ENCODE measurements around the gene SLC44A5. TPM values are rescaled to one million over a fixed set of nuclear protein-coding genes. Genes with fewer than 3 reads are reported as not detected.
"Not testable (repeated sequence)": the region's sequence is repeated elsewhere in the genome, so short reads cannot be mapped to it uniquely, and the experiment has no call there.

The SLC44A5 gene
- total RNA-seq, 1 donor = under 0.01 TPM

DNA sequence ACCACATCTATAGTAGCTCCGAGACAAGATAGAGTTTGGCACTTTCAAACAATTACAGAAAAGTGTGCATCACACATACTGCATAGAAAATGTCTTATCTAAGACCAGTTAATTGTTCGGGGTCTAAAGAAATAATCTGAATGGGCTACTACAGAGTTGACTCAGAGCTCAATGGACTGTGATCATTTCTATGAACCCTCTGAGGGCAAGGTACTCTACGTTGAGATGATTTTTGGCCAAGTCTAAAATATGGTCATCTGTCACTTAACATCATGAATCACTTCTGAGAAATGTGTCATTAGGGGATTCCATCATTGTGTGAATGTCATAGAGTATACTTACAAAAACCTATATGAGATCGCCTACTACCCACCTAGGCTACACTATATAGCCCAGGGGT lies 123.5 kb downstream of the SLC44A5 start:
- no peak for DNase-seq (ENCODE audit: low read depth)
- no peak for TF ChIP-seq CTCF (IDR thresholded peaks at IDR 0.05; ENCODE audit: insufficient read depth, low read depth, low read length)
- no peak overlapping the region for H3K4me3 ChIP-seq (ENCODE audit: low read depth, low read length)

DNA sequence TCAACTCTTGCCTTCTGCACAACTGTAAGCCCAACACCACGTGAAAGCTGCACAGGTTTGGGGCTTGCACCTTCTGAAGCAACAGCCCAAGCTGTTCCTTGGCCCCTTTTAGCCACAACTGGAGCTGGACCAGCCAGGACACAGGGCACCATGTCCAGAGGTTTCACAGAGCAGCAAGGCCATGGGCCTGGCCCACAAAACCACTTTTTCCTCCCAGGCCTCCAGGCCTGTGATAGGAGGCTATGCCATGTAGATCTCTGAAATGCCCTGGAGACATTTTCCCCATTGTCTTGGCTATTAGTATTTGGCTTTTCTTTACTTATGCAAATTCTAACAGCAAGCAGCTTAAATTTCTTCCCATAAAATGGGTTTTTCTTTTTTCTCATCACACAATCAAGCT lies 126.1 kb downstream of the SLC44A5 start:
- no peak for TF ChIP-seq CTCF (IDR thresholded peaks at IDR 0.05; ENCODE audit: insufficient read depth, low read depth, low read length)
- no peak overlapping the region for H3K4me3 ChIP-seq (ENCODE audit: low read depth, low read length)
- no peak for DNase-seq (ENCODE audit: low read depth)

GRCh38 chr1:75482951-75483350 lies 128.0 kb downstream of the SLC44A5 start:
- no peak for TF ChIP-seq CTCF (IDR thresholded peaks at IDR 0.05; ENCODE audit: insufficient read depth, low read depth, low read length)
- DNase-seq (ENCODE audit: low read depth) = no peak
- H3K4me3 ChIP-seq (ENCODE audit: low read depth, low read length) = no peak overlapping the region

- not testable (repeated sequence) for H3K4me3 ChIP-seq (ENCODE audit: low read depth, low read length); DNase-seq (ENCODE audit: low read depth)
Observed at GRCh38 chr1:75476486-75476885, 134.4 kb downstream of the SLC44A5 start.

DNA sequence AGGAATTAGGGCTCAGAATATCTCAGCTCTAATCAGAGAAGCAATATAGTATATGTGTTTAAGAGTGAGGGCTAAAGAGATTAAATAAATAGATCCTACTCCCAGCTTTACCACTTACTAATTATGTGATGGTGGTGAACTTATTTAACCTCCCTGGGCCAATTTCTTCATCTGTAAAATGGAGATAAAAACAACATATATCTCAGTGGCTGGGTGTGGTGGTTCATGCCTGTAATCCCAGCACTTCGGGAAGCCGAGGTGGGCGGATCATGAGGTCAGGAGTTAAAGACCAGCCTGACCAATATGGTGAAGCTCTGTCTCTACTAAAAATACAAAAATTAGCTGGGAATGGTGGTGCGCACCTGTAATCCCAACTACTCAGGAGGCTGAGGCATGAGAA lies 135.2 kb downstream of the SLC44A5 start:
- no peak for DNase-seq (ENCODE audit: low read depth)
- no peak overlapping the region for H3K4me3 ChIP-seq (ENCODE audit: low read depth, low read length)
- no peak for TF ChIP-seq CTCF (IDR thresholded peaks at IDR 0.05; ENCODE audit: insufficient read depth, low read depth, low read length)

GRCh38 chr1:75472971-75473603 lies 137.8 kb downstream of the SLC44A5 start:
- DNase-seq (ENCODE audit: low read depth) = no peak
- no peak for TF ChIP-seq CTCF (IDR thresholded peaks at IDR 0.05; ENCODE audit: insufficient read depth, low read depth, low read length)
- H3K4me3 ChIP-seq (ENCODE audit: low read depth, low read length) = no peak overlapping the region

DNA sequence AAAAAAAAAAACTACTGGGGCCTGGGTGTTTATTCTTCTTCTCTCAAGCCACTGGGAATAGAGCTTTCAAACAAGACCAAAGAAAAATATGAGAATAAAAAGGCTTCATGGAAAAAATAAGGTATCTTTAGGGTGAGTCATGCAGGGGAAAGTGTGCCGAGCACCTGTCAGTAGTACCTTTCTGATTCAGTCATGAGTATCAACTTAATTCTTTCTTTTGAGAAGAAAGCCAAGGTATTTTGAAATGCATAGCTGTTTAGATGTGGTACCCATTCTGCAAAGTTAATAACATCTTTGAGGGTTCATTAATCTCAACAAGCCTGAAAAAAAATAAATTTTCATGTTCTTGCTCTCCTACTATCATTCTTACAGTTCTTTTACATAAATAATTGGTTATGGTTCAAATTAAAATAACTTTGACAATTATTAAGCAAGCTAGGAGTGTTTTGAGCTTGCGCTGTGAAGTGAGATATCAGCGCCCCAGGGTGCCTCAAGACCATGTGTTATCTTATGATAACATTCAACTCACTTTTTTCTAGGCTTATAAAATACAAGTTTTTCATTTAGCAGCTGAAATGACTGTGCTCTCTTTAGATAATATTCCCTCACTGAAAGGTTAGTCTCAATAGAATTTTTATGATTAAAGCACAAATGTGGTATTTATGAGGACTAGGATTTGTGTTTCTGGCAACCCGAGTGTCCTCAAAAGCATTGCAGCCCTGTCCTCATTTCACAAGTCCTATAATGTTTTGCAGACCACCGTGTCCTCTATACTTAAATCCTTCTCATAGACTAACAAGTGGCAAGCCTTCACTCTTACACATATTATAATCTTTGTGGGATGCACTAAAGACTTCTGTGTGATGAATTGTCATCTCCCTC lies 138.6 kb downstream of the SLC44A5 start:
- TF ChIP-seq CTCF (IDR thresholded peaks at IDR 0.05; ENCODE audit: insufficient read depth, low read depth, low read length) = no peak
- DNase-seq (ENCODE audit: low read depth) = no peak
- no peak overlapping the region for H3K4me3 ChIP-seq (ENCODE audit: low read depth, low read length)

All from fibroblast of villous mesenchyme (primary cell).